Mesendoderm (in vitro differentiated cells): ENCODE measurements around the gene AP1S3.
"Not testable (repeated sequence)": the region's sequence is repeated elsewhere in the genome, so short reads cannot be mapped to it uniquely, and the experiment has no call there.

ENCODE experiments used
- DNase-seq: peaks from one replicate; pipeline ENCODE4 v3.0.0; 2013
- H2AK5ac ChIP-seq: 2 replicates; pipeline ENCODE4 v1.6.1; 2013; ENCODE audit warnings: low read length, inconsistent platforms
- H2BK120ac ChIP-seq: 2 replicates; pipeline ENCODE4 v1.6.1; 2013; ENCODE audit warnings: low read depth, mild to moderate bottlenecking, low read length, moderate library complexity, mixed read lengths
- H2BK15ac ChIP-seq: replicated peaks from 2 replicates; pipeline ENCODE4 v1.6.1; 2013; ENCODE audit warnings: low read depth, mild to moderate bottlenecking, moderate library complexity
- H2BK5ac ChIP-seq: 2 replicates; pipeline ENCODE4 v1.6.1; 2013; ENCODE audit warnings: low read length, inconsistent platforms
- H3K18ac ChIP-seq: 2 replicates; pipeline ENCODE4 v1.6.1; 2013; ENCODE audit warnings: mild to moderate bottlenecking, low read length, mixed read lengths
- H3K23ac ChIP-seq: one replicate; pipeline ENCODE4 v1.6.1; 2013; ENCODE audit warnings: low read length
- H3K27ac ChIP-seq: 2 replicates; pipeline ENCODE4 v1.5.1; 2013; ENCODE audit warnings: low read depth, mild to moderate bottlenecking, inconsistent platforms, low read length, moderate library complexity
- H3K27me3 ChIP-seq: 2 replicates; pipeline ENCODE4 v1.6.1; 2013; ENCODE audit warnings: low read length, control low read depth, mild to moderate bottlenecking, inconsistent platforms; ENCODE audit not compliant: insufficient read depth, poor library complexity
- H3K36me3 ChIP-seq: 2 replicates; pipeline ENCODE4 v1.6.1; 2013; ENCODE audit warnings: low read length, inconsistent platforms; ENCODE audit not compliant: control insufficient read depth, insufficient read depth
- H3K4ac ChIP-seq: one replicate; pipeline ENCODE4 v1.6.1; 2013; ENCODE audit warnings: low read depth, mild to moderate bottlenecking, low read length, moderate library complexity
- H3K4me1 ChIP-seq: 2 replicates; pipeline ENCODE4 v1.6.1; 2013; ENCODE audit warnings: low read depth, low read length, inconsistent platforms; ENCODE audit not compliant: control insufficient read depth
- H3K4me2 ChIP-seq: 2 replicates; pipeline ENCODE4 v1.6.1; 2013; ENCODE audit warnings: low read length
- H3K4me3 ChIP-seq: 2 replicates; pipeline ENCODE4 v1.5.1; 2013; ENCODE audit warnings: mild to moderate bottlenecking, low read length
- H3K56ac ChIP-seq: one replicate; pipeline ENCODE4 v1.6.1; 2013; ENCODE audit warnings: low read length
- H3K79me1 ChIP-seq: 2 replicates; pipeline ENCODE4 v1.6.1; 2013; ENCODE audit warnings: low read length, inconsistent platforms
- H3K79me2 ChIP-seq: 2 replicates; pipeline ENCODE4 v1.6.1; 2013; ENCODE audit warnings: mild to moderate bottlenecking, low read length; ENCODE audit not compliant: control insufficient read depth, insufficient read depth
- H3K9ac ChIP-seq: 2 replicates; pipeline ENCODE4 v1.6.1; 2013; ENCODE audit warnings: low read length, inconsistent platforms
- H4K5ac ChIP-seq: one replicate; pipeline ENCODE4 v1.6.1; 2013; ENCODE audit warnings: low read length
- H4K8ac ChIP-seq: one replicate; pipeline ENCODE4 v1.6.1; 2013; ENCODE audit warnings: low read depth, mild to moderate bottlenecking, control low read depth, low read length, moderate library complexity
- WGBS: extraction: QIAGEN DNeasy Blood & Tissue Kit; methylation state at CpG from one replicate; pipeline ENCODE4 v1.1.7; 2013; ENCODE audit warnings: low lambda C conversion rate, missing lambda C conversion rate; ENCODE audit not compliant: insufficient coverage; ENCODE audit errors: extremely low coverage; 5-methylcytosine and 5-hydroxymethylcytosine counted together

Gene AP1S3

GRCh38 chr2:223877721-223878410, 40.5 kb upstream of the AP1S3 start:
- Histone ChIP-seq H2BK120ac (no peak overlapping the region), H3K4me3 (no peak overlapping the region), H3K4ac (no peak overlapping the region), H4K8ac (no peak overlapping the region), H2BK5ac (no peak overlapping the region), H3K4me1 (no peaks in the 10 kb centered on the region), H2AK5ac (no peak overlapping the region), H2BK15ac (no peak overlapping the region), H3K79me2 (no peaks in the 10 kb centered on the region), H3K9ac (no peak overlapping the region), H3K18ac (no peak overlapping the region), H3K56ac (no peak overlapping the region), H3K36me3 (peaks cover 4% of the 10 kb centered on the region), H3K27me3 (no peaks in the 10 kb centered on the region), H3K79me1 (no peaks in the 10 kb centered on the region), H3K27ac (no peak overlapping the region), H3K4me2 (no peak overlapping the region), H3K23ac (no peak overlapping the region), H4K5ac (no peak overlapping the region)
- WGBS = no CpG with 5 or more reads among the region's 6 CpGs
- DNase-seq = no peak

GRCh38 chr2:223873672-223874071, 36.3 kb upstream of the AP1S3 start:
- no peak overlapping the region for H3K18ac ChIP-seq
- no peaks in the 10 kb centered on the region for H3K79me2 ChIP-seq
- no peak overlapping the region for H2BK120ac ChIP-seq
- no peaks in the 10 kb centered on the region for H3K4me1 ChIP-seq
- no peak overlapping the region for H3K23ac ChIP-seq
- H3K4me2 ChIP-seq = no peak overlapping the region
- no peak overlapping the region for H3K56ac ChIP-seq
- H3K9ac ChIP-seq = no peak overlapping the region
- no peak overlapping the region for H4K5ac ChIP-seq
- H3K36me3 ChIP-seq = peaks cover 4% of the 10 kb centered on the region
- H2BK15ac ChIP-seq = no peak overlapping the region
- H3K4ac ChIP-seq = no peak overlapping the region
- H3K4me3 ChIP-seq = no peak overlapping the region
- H3K79me1 ChIP-seq = no peaks in the 10 kb centered on the region
- H3K27me3 ChIP-seq = no peaks in the 10 kb centered on the region
- DNase-seq = no peak
- no peak overlapping the region for H2BK5ac ChIP-seq
- H3K27ac ChIP-seq = no peak overlapping the region
- WGBS = no CpG with 5 or more reads among the region's 3 CpGs
- H2AK5ac ChIP-seq = no peak overlapping the region
- H4K8ac ChIP-seq = no peak overlapping the region

- DNase-seq, H3K79me1 ChIP-seq, H3K27me3 ChIP-seq, H4K5ac ChIP-seq, H3K79me2 ChIP-seq, H3K4me1 ChIP-seq, H3K4me3 ChIP-seq, H2AK5ac ChIP-seq, H3K4ac ChIP-seq, H3K9ac ChIP-seq, H2BK120ac ChIP-seq, H3K27ac ChIP-seq, H3K23ac ChIP-seq, H3K56ac ChIP-seq, H3K36me3 ChIP-seq, H2BK15ac ChIP-seq, H4K8ac ChIP-seq, H2BK5ac ChIP-seq, H3K4me2 ChIP-seq, H3K18ac ChIP-seq: not testable (repeated sequence)
- WGBS = no CpG with 5 or more reads among the region's 2 CpGs
Measured at GRCh38 chr2:223872772-223873171, 35.4 kb upstream of the AP1S3 start.

- H3K36me3 ChIP-seq, H3K27me3 ChIP-seq, H3K4me2 ChIP-seq, H3K9ac ChIP-seq, H3K4me1 ChIP-seq, DNase-seq, H3K27ac ChIP-seq, H2BK5ac ChIP-seq, H2AK5ac ChIP-seq, H4K8ac ChIP-seq, H3K4me3 ChIP-seq, H3K4ac ChIP-seq, H3K18ac ChIP-seq, H3K56ac ChIP-seq, H2BK120ac ChIP-seq, H2BK15ac ChIP-seq, H3K79me1 ChIP-seq, H3K79me2 ChIP-seq, H4K5ac ChIP-seq, H3K23ac ChIP-seq: not testable (repeated sequence)
- no CpG with 5 or more reads among the region's 12 CpGs for WGBS
Measured at GRCh38 chr2:223871661-223872060, 34.3 kb upstream of the AP1S3 start.

- H4K8ac ChIP-seq = no peak overlapping the region
- no peak overlapping the region for H2BK120ac ChIP-seq
- H3K4me3 ChIP-seq = no peak overlapping the region
- H3K9ac ChIP-seq = no peak overlapping the region
- H2AK5ac ChIP-seq = no peak overlapping the region
- H3K23ac ChIP-seq = no peak overlapping the region
- H3K79me1 ChIP-seq = no peaks in the 10 kb centered on the region
- no peak overlapping the region for H3K18ac ChIP-seq
- no peak overlapping the region for H3K4me2 ChIP-seq
- no peak overlapping the region for H3K56ac ChIP-seq
- no CpG with 5 or more reads among the region's 7 CpGs for WGBS
- H3K36me3 ChIP-seq = peaks cover 4% of the 10 kb centered on the region
- no peaks in the 10 kb centered on the region for H3K4me1 ChIP-seq
- H2BK5ac ChIP-seq = no peak overlapping the region
- no peaks in the 10 kb centered on the region for H3K79me2 ChIP-seq
- no peak overlapping the region for H3K27ac ChIP-seq
- no peak overlapping the region for H3K4ac ChIP-seq
- no peak for DNase-seq
- H4K5ac ChIP-seq = no peak overlapping the region
- no peaks in the 10 kb centered on the region for H3K27me3 ChIP-seq
- no peak overlapping the region for H2BK15ac ChIP-seq
Measured at GRCh38 chr2:223870840-223871611, 33.6 kb upstream of the AP1S3 start.
